Upper lobe of left lung (tissue), 6 donors: ENCODE measurements around the gene KDM2B. TPM values are rescaled to one million over a fixed set of nuclear protein-coding genes. Genes with fewer than 3 reads are reported as not detected.
"Not testable (repeated sequence)": the region's sequence is repeated elsewhere in the genome, so short reads cannot be mapped to it uniquely, and the experiment has no call there.

Source experiments
- ATAC-seq, 2 donors: fragments of 200-7000 bp; cut with Tn5 transposase; one replicate each; pipeline ENCODE4 v1.9.1; 2022; ENCODE audit warnings: mild to moderate bottlenecking in 2 of 2, moderate library complexity in 2 of 2; ENCODE audit not compliant: low FRiP score in 2 of 2
- DNase-seq, 2 donors: peaks; one replicate each; pipeline ENCODE4 v3.0.0-alpha.2; 2019 to 2020
- H3K27ac ChIP-seq, 4 donors: fragments of 200-600 bp; sonication (generic); one replicate each; pipeline ENCODE4 v1.5.1; 2016 to 2019
- H3K27me3 ChIP-seq, 4 donors: fragments of 200-600 bp; sonication (generic); one replicate each; pipeline ENCODE4 v1.5.1; 2017 to 2019
- H3K36me3 ChIP-seq, 4 donors: fragments of 200-600 bp; sonication (generic); one replicate each; pipeline ENCODE4 v1.5.1; 2016 to 2019
- H3K4me1 ChIP-seq, 4 donors: fragments of 200-600 bp; sonication (generic); one replicate each; pipeline ENCODE4 v1.5.1; 2018 to 2019
- H3K4me3 ChIP-seq, 4 donors: fragments of 200-600 bp; sonication (generic); one replicate each; pipeline ENCODE4 v1.5.1; 2017 to 2019; ENCODE audit warnings: mild to moderate bottlenecking in 2 of 4, moderate library complexity in 1 of 4
- H3K9me3 ChIP-seq, 4 donors: fragments of 200-600 bp; sonication (generic); one replicate each; pipeline ENCODE4 v1.5.1; 2018 to 2019
- EP300 ChIP-seq, 4 donors: sonication (generic); formaldehyde crosslinking; IDR thresholded peaks; one replicate each; pipeline ENCODE4 v1.5.1; 2017; ENCODE audit warnings: antibody characterized with exemption in 4 of 4, control low read depth in 2 of 4
- POLR2A ChIP-seq, 4 donors: fragments of 450-650 bp; IDR thresholded peaks; one replicate each; pipeline ENCODE4 v1.5.1; 2016 to 2017; ENCODE audit warnings: antibody characterized with exemption in 4 of 4, mild to moderate bottlenecking in 2 of 4
- POLR2AphosphoS5 ChIP-seq, 2 donors: sonication (generic); formaldehyde crosslinking; IDR thresholded peaks; one replicate each; pipeline ENCODE4 v1.5.1; 2017; ENCODE audit warnings: antibody characterized with exemption in 2 of 2
- whole genome bisulfite sequencing, 2 donors: methylation state at CpG; one replicate each; pipeline ENCODE4 v1.1.5; 2017 to 2018; 5-methylcytosine and 5-hydroxymethylcytosine counted together
- total RNA-seq, 6 donors: library from RNA; depleted of rRNA in 4 of 6; stranded (reverse); fragments of >200 nt in 4 of 6; gene quantifications; one replicate each; pipeline versions ENCODE4 v1.1.0 to v1.2.1, GENCODE V29; 2016 to 2021
- TF ChIP-seq, protein P1 (sequence below), 6 experiments: fragments of 450-650 bp in 4 of 6; fragments of 200-600 bp in 2 of 6; sonication (generic) in 2 of 6; IDR thresholded peaks; one replicate each; pipeline ENCODE4 v1.5.1; 2016 to 2019; ENCODE audit warnings: antibody characterized with exemption in 6 of 6
- donor health status: DM: no; HTN: no; CAD: no; lungs with moderate emphysema.
- donor health status: DM: no; HTN: yes; CAD: no; lungs with severe emphysema.

KDM2B gene
- total RNA-seq, 6 donors from 2014 or later, result 29.5 to 81.7 (median 34.2) TPM

DNA sequence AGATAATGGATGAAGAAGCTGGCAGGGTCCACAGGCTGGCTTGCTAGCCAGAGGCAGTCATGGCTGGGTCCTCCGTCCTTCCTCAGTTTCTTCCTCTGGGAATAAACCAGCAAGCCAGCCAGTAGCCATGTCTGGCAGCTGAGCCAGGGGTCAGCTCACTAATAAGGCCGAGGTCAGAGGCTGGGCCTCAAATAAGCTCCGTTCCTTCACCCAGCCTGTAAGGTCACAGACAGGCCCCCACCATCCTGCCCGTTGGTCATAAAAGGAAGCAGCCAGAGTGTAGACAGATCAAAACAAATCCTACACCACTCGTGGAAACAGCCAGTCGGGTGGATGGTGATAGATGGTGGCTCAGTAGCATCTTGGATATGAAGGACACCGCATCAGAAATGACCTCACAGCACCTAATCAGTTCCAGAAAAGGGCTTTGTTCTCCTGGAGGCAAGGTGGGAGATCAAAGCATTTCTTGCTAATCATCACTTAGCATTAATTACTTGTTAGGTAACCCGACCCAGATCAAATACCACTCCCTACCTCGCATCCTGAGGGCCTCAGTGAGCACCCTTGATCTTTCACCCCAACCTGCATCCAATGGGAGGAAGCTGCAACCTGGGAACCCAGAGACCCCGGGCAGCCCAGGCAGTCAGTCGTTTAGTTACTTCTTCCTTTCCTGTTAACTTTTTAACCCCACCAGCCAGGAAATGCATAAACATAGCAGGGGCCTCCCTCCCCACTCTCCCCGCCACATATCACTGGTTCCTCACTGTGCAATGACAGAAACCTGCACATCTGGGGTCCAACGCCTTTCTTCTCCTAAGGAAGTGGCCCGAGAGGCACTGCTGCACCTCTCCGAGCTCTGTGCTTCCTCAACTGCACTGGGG is 90.2 kb downstream of the KDM2B start:
- Histone ChIP-seq H3K9me3 (no peaks in the 10 kb centered on the region), H3K27ac (no peak overlapping the region), H3K4me3 (no peak overlapping the region), H3K27me3 (no peaks in the 10 kb centered on the region), H3K36me3 (peaks cover 0 to 6% (median 2%) of the 10 kb centered on the region in 4 donors), H3K4me1 (peaks cover 0 to 10% (median 0%) of the 10 kb centered on the region in 4 donors)
- ATAC-seq, result no peak
- WGBS, 2 donors, result 43 to 50% methylated on average over 15 of the region's 15 CpGs
- DNase-seq, result no peak
- TF ChIP-seq POLR2A (IDR thresholded peaks at IDR 0.05), result no peak

DNA sequence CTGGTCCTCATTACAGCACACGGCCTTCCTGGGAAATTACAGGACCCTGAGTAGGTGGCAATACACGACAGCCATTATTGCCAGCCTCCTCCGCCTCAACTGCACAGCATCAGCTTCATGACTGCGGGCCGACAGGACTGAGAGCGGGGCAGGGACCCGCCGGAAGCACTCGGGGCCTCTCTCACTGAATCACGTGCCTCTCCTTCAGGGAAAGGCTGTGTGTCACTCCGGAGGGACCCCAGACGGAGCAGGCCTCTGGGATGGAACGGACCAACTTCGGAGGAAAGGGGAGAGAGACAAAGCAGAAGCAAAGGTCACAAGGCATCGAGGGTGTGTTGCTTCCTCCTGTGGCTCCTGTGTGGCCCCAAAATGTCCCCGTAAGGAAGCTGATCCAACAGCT is 90.9 kb downstream of the KDM2B start:
- no peak for ATAC-seq
- peaks cover 0 to 6% (median 2%) of the 10 kb centered on the region in 4 donors for H3K36me3 ChIP-seq
- no peaks in the 10 kb centered on the region for H3K27me3 ChIP-seq
- H3K4me1 ChIP-seq, result peaks cover 0 to 10% (median 0%) of the 10 kb centered on the region in 4 donors
- H3K4me3 ChIP-seq, result no peak overlapping the region
- DNase-seq, result no peak
- no peak overlapping the region for H3K27ac ChIP-seq
- TF ChIP-seq POLR2A (IDR thresholded peaks at IDR 0.05), result no peak
- TF ChIP-seq, protein P1, sequence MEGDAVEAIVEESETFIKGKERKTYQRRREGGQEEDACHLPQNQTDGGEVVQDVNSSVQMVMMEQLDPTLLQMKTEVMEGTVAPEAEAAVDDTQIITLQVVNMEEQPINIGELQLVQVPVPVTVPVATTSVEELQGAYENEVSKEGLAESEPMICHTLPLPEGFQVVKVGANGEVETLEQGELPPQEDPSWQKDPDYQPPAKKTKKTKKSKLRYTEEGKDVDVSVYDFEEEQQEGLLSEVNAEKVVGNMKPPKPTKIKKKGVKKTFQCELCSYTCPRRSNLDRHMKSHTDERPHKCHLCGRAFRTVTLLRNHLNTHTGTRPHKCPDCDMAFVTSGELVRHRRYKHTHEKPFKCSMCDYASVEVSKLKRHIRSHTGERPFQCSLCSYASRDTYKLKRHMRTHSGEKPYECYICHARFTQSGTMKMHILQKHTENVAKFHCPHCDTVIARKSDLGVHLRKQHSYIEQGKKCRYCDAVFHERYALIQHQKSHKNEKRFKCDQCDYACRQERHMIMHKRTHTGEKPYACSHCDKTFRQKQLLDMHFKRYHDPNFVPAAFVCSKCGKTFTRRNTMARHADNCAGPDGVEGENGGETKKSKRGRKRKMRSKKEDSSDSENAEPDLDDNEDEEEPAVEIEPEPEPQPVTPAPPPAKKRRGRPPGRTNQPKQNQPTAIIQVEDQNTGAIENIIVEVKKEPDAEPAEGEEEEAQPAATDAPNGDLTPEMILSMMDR (IDR thresholded peaks at IDR 0.05), result no peak
- TF ChIP-seq EP300 (IDR thresholded peaks at IDR 0.05), result no peak
- TF ChIP-seq POLR2AphosphoS5 (IDR thresholded peaks at IDR 0.05), result no peak
- no peaks in the 10 kb centered on the region for H3K9me3 ChIP-seq
- 79 to 88% methylated on average over 15 to 16 of the region's 16 CpGs for WGBS, 2 donors

DNA sequence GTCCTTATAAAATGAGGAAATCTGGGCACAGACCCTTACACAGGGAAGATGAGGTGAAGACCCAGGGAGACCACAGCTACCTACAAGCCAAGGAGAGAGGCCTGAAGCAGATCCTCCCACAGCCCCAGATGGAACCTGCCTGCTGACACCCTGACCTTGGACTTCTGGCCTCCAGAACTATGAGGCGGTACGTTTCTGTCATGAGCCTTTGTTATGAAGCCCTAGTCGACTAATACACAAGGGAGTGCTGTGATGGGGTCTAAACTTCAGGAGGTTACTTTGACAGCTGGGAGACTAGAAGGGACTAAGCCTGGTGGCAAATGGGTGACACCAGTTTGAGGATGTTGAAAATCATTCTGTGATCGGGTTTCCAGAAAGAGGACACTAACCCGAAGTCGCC is 95.9 kb downstream of the KDM2B start:
- H3K4me1 ChIP-seq, result no peaks in the 10 kb centered on the region
- no peak overlapping the region for H3K4me3 ChIP-seq
- ATAC-seq, result no peak
- DNase-seq, result no peak
- TF ChIP-seq, protein P1 (IDR thresholded peaks at IDR 0.05), result no peak
- TF ChIP-seq POLR2AphosphoS5 (IDR thresholded peaks at IDR 0.05) (no peak), EP300 (IDR thresholded peaks at IDR 0.05) (no peak), POLR2A (IDR thresholded peaks at IDR 0.05) (no peak)
- H3K27ac ChIP-seq, result no peak overlapping the region
- 89 to 95% methylated on average over 6 of the region's 6 CpGs for WGBS, 2 donors
- H3K9me3 ChIP-seq, result no peaks in the 10 kb centered on the region
- no peaks in the 10 kb centered on the region for H3K36me3 ChIP-seq
- no peaks in the 10 kb centered on the region for H3K27me3 ChIP-seq

DNA sequence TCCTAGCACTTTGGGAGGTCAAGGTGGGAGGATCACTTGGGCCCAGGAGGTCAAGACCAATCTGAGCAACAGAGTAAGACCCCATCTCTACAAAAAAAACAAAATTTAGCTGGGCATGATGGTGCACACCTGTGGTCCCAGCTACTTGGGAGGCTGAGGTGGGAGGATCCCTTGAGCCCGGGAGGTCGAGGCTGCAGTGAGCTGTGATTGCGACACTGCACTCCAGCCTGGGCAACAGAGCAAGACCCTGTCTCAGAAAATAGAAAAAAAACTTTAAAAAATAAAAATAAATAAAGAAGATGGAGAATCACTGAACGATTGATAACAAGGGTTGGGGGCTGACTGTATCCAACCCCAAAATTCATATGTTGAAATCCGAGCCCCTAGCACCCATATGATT is 96.3 kb downstream of the KDM2B start:
- not testable (repeated sequence) for H3K9me3 ChIP-seq, H3K4me3 ChIP-seq, ATAC-seq, H3K4me1 ChIP-seq, H3K27ac ChIP-seq, H3K36me3 ChIP-seq, H3K27me3 ChIP-seq, DNase-seq
- 94 to 98% methylated on average over 5 of the region's 5 CpGs for WGBS, 2 donors

DNA sequence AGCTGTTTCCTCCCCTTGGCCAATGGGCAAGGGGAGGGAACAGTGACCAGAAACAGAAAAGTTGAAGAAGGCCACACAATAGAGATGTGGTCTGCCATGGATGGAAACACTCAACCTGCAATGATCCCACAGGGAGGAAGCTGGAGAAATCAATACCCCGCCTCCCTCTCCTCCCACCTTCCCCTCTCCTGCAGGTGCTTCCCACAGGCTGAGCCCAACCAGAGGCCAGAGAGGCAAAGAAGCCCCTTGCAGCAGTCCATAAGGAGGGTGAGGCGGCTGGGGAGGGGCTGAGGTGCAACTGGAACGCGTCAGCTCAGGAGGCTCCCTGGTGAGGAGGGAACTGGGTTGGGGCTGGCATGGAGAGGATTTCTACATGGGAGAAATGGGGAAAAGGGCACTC is 96.9 kb downstream of the KDM2B start:
- Histone ChIP-seq H3K9me3 (no peaks in the 10 kb centered on the region), H3K4me3 (no peak overlapping the region), H3K36me3 (no peaks in the 10 kb centered on the region), H3K27ac (no peak overlapping the region), H3K4me1 (no peaks in the 10 kb centered on the region), H3K27me3 (no peaks in the 10 kb centered on the region)
- no peak for ATAC-seq
- DNase-seq, result no peak
- WGBS, 2 donors, result 81 to 97% methylated on average over 4 of the region's 4 CpGs
- no peak for TF ChIP-seq EP300 (IDR thresholded peaks at IDR 0.05)

DNA sequence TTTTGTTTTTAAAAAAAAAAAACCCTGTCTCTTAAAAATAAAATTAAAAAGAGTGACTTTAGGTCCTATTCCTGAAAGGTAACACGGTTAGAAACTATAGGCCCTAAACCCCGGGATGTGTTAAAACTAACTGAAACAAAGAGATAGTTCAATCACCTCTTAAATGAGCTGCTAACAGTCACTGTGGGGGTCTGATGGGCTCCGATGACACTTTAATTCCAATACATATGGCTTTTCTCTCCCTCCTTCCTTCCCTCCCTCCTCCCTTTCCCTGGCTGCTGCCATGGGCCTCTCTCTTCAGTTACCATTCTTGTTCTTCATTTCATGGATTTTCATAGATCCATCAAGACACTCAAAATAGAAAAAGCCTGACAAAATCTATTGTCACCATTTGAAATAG is 104.3 kb downstream of the KDM2B start:
- no peak for ATAC-seq
- H3K27ac ChIP-seq, result no peak overlapping the region
- 85 to 88% methylated on average over 3 of the region's 3 CpGs for WGBS, 2 donors
- no peak for DNase-seq
- no peaks in the 10 kb centered on the region for H3K27me3 ChIP-seq
- H3K4me3 ChIP-seq, result no peak overlapping the region
- H3K9me3 ChIP-seq, result no peaks in the 10 kb centered on the region
- H3K36me3 ChIP-seq, result no peaks in the 10 kb centered on the region
- peaks cover 1 to 14% (median 6%) of the 10 kb centered on the region in 4 donors for H3K4me1 ChIP-seq
- TF ChIP-seq, protein P1 (IDR thresholded peaks at IDR 0.05), result no peak
- TF ChIP-seq EP300 (IDR thresholded peaks at IDR 0.05), result no peak
- no peak for TF ChIP-seq POLR2A (IDR thresholded peaks at IDR 0.05)
- TF ChIP-seq POLR2AphosphoS5 (IDR thresholded peaks at IDR 0.05), result no peak
